ENCODE data around the gene SPTLC1.
"Not testable (repeated sequence)": the region's sequence is repeated elsewhere in the genome, so short reads cannot be mapped to it uniquely, and the experiment has no call there.

SPTLC1 gene

GRCh38 chr9:92026206-92027002 lies 88.8 kb downstream of the SPTLC1 start:
- DNase-seq = no peak

- not testable (repeated sequence) for DNase-seq
Observed at GRCh38 chr9:92021785-92022541, 93.2 kb downstream of the SPTLC1 start.

- DNase-seq = no peak
Observed at GRCh38 chr9:92019658-92020057, 95.6 kb downstream of the SPTLC1 start.

- DNase-seq = no peak
Observed at GRCh38 chr9:92010705-92011536, 104.3 kb downstream of the SPTLC1 start.

- not testable (repeated sequence) for DNase-seq
Observed at GRCh38 chr9:92010253-92010652, 105.0 kb downstream of the SPTLC1 start.

- DNase-seq = no peak
Observed at GRCh38 chr9:92008041-92008440, 107.2 kb downstream of the SPTLC1 start.

GRCh38 chr9:92004045-92004392 lies 111.2 kb downstream of the SPTLC1 start:
- no peak for DNase-seq

- DNase-seq = no peak
Observed at GRCh38 chr9:92003308-92004044, 111.7 kb downstream of the SPTLC1 start.

GRCh38 chr9:92001948-92002347 lies 113.3 kb downstream of the SPTLC1 start:
- DNase-seq = not testable (repeated sequence)

GRCh38 chr9:92001244-92001643 lies 114.0 kb downstream of the SPTLC1 start:
- no peak for DNase-seq

GRCh38 chr9:91995000-91995655 lies 120.1 kb downstream of the SPTLC1 start:
- no peak for DNase-seq

- no peak for DNase-seq
Observed at GRCh38 chr9:91994422-91994821, 120.8 kb downstream of the SPTLC1 start.

- no peak for DNase-seq
Observed at GRCh38 chr9:91992461-91993041, 122.7 kb downstream of the SPTLC1 start.

- no peak for DNase-seq
Observed at GRCh38 chr9:91991721-91992341, 123.4 kb downstream of the SPTLC1 start.

- DNase-seq = no peak
Observed at GRCh38 chr9:91986248-91986647, 129.0 kb downstream of the SPTLC1 start.

GRCh38 chr9:91985692-91986091 lies 129.5 kb downstream of the SPTLC1 start:
- DNase-seq = no peak

Measured in 8988T (cell line).